ENCODE measurements around the gene ITIH4.

Gene ITIH4

GRCh38 chr3:52795298-52795900 is 35.1 kb downstream of the ITIH4 start:
- DNase-seq: no peak

- DNase-seq: no peak
Observed at GRCh38 chr3:52794612-52795099, 35.8 kb downstream of the ITIH4 start, which contains the start of gene ITIH3. TSS of gene ITIH3 (plus strand) at chr3:52794796. CDS start at chr3:52794804, 8 bp downstream.

GRCh38 chr3:52793702-52794611 is 36.5 kb downstream of the ITIH4 start:
- DNase-seq: no peak

GRCh38 chr3:52792961-52793695 is 37.3 kb downstream of the ITIH4 start:
- DNase-seq: no peak

GRCh38 chr3:52792413-52792812 is 38.1 kb downstream of the ITIH4 start:
- no peak for DNase-seq

- DNase-seq: no peak
Observed at GRCh38 chr3:52791928-52792327, 38.5 kb downstream of the ITIH4 start.

- DNase-seq: no peak
Observed at GRCh38 chr3:52791366-52791765, 39.1 kb downstream of the ITIH4 start.

GRCh38 chr3:52790741-52791140 is 39.7 kb downstream of the ITIH4 start:
- DNase-seq: no peak

GRCh38 chr3:52790337-52790736 is 40.1 kb downstream of the ITIH4 start:
- DNase-seq: no peak

- DNase-seq: no peak
Observed at GRCh38 chr3:52789746-52790040, 40.8 kb downstream of the ITIH4 start.

- no peak for DNase-seq
Observed at GRCh38 chr3:52788890-52789745, 41.4 kb downstream of the ITIH4 start.

GRCh38 chr3:52787672-52788625 is 42.5 kb downstream of the ITIH4 start:
- DNase-seq: no peak

- DNase-seq: no peak
Observed at GRCh38 chr3:52787246-52787645, 43.2 kb downstream of the ITIH4 start.

GRCh38 chr3:52786330-52787215 is 43.9 kb downstream of the ITIH4 start:
- DNase-seq: no peak

GRCh38 chr3:52784931-52785590 is 45.4 kb downstream of the ITIH4 start:
- DNase-seq: no peak

- no peak for DNase-seq
Observed at GRCh38 chr3:52784021-52784621, 46.4 kb downstream of the ITIH4 start.

- no peak for DNase-seq
Observed at GRCh38 chr3:52783211-52783555, 47.3 kb downstream of the ITIH4 start.

GRCh38 chr3:52782412-52783210 is 47.9 kb downstream of the ITIH4 start:
- no peak for DNase-seq

- DNase-seq: no peak
Observed at GRCh38 chr3:52781741-52782140, 48.7 kb downstream of the ITIH4 start.
